IMR-90 (cell line): ENCODE data around the gene AOPEP. TPM values are rescaled to one million over a fixed set of nuclear protein-coding genes. Genes with fewer than 3 reads are reported as not detected.

ENCODE experiments used
- ATAC-seq: fragments of 200-7000 bp; cut with Tn5 transposase; 2 replicates; pipeline ENCODE4 v1.9.1; 2020; ENCODE audit warnings: low read depth, mild to moderate bottlenecking, moderate library complexity
- BruUV-seq: library from RNA; stranded (reverse); fragments of 400-500 nt; replicated peaks from 2 replicates; lab custom pipeline; 2021; lab: Mats Ljungman, UMichigan
- CTCF ChIA-PET: fragments of 300-600 bp; formaldehyde crosslinking; extraction: SDS; loops from one replicate; lab custom pipeline; 2021; ENCODE audit warnings: antibody characterized with exemption; lab: Yijun Ruan, JAX
- POLR2A ChIA-PET: fragments of 300-600 bp; sonication (Branson Sonifier 250); formaldehyde crosslinking; loops from one replicate; lab custom pipeline; 2022; ENCODE audit warnings: antibody characterized with exemption; ENCODE audit not compliant: unreplicated experiment; lab: Charles Lee
- DNase-seq: peaks from one replicate; pipeline ENCODE4 v3.0.0; 2013
- H2AFZ ChIP-seq: replicated peaks from 2 replicates; pipeline ENCODE3; 2013; ENCODE audit warnings: low read length, mild to moderate bottlenecking; ENCODE audit not compliant: poor library complexity
- H2AK5ac ChIP-seq: 2 replicates; pipeline ENCODE4 v1.6.1; 2013; ENCODE audit warnings: low read depth, low read length, inconsistent platforms
- H2AK9ac ChIP-seq: replicated peaks from 2 replicates; pipeline ENCODE3; 2013; ENCODE audit warnings: mild to moderate bottlenecking, low read depth, low read length, moderate library complexity; ENCODE audit not compliant: poor library complexity
- H2BK120ac ChIP-seq: 2 replicates; pipeline ENCODE4 v1.6.1; 2013; ENCODE audit warnings: low read depth, low read length, inconsistent platforms
- H2BK15ac ChIP-seq: 3 replicates; pipeline ENCODE4 v1.6.1; 2013; ENCODE audit warnings: low read depth, low read length, inconsistent platforms
- H2BK20ac ChIP-seq: 2 replicates; pipeline ENCODE4 v1.6.1; 2013; ENCODE audit warnings: low read depth, mild to moderate bottlenecking, inconsistent platforms, low read length, moderate library complexity
- H2BK5ac ChIP-seq: 2 replicates; pipeline ENCODE4 v1.6.1; 2013; ENCODE audit warnings: mild to moderate bottlenecking, low read depth, low read length, inconsistent platforms; ENCODE audit not compliant: poor library complexity, severe bottlenecking
- H3K14ac ChIP-seq: replicated peaks from 2 replicates; pipeline ENCODE4 v1.6.1; 2013; ENCODE audit warnings: low read depth, low read length, inconsistent platforms
- H3K18ac ChIP-seq: 2 replicates; pipeline ENCODE4 v1.6.1; 2013; ENCODE audit warnings: low read depth, low read length, control low read depth
- H3K23ac ChIP-seq: 2 replicates; pipeline ENCODE4 v1.6.1; 2013; ENCODE audit warnings: low read depth, low read length, inconsistent platforms
- H3K27ac ChIP-seq: 2 replicates; pipeline ENCODE4 v1.5.1; 2013; ENCODE audit warnings: mild to moderate bottlenecking, control low read depth, low read length; ENCODE audit not compliant: insufficient read depth
- H3K27me3 ChIP-seq: 2 replicates; pipeline ENCODE4 v1.6.1; 2013; ENCODE audit warnings: low read length; ENCODE audit not compliant: control insufficient read depth, insufficient read depth
- H3K36me3 ChIP-seq: 2 replicates; pipeline ENCODE4 v1.6.1; 2013; ENCODE audit warnings: low read length, mixed read lengths; ENCODE audit not compliant: control insufficient read depth, insufficient read depth
- H3K4ac ChIP-seq: 2 replicates; pipeline ENCODE4 v1.6.1; 2013; ENCODE audit warnings: low read depth, low read length, inconsistent platforms
- H3K4me1 ChIP-seq: 2 replicates; pipeline ENCODE4 v1.6.1; 2013; ENCODE audit warnings: low read length, mixed read lengths; ENCODE audit not compliant: control insufficient read depth, insufficient read depth
- H3K4me2 ChIP-seq: 2 replicates; pipeline ENCODE4 v1.6.1; 2013; ENCODE audit warnings: low read depth, mild to moderate bottlenecking, control low read depth, low read length, moderate library complexity
- H3K4me3 ChIP-seq: 2 replicates; pipeline ENCODE4 v1.5.1; 2013; ENCODE audit warnings: low read depth, mild to moderate bottlenecking, control low read depth, low read length, moderate library complexity; ENCODE audit not compliant: insufficient read depth
- H3K56ac ChIP-seq: 2 replicates; pipeline ENCODE4 v1.6.1; 2013; ENCODE audit warnings: low read length, inconsistent platforms; ENCODE audit not compliant: insufficient read depth; ENCODE audit errors: extremely low read depth
- H3K79me1 ChIP-seq, 2 experiments: 2 replicates each; pipeline ENCODE4 v1.6.1; 2013; ENCODE audit warnings: low read length in 2 of 2, inconsistent platforms in 1 of 2, low read depth in 1 of 2
- H3K9ac ChIP-seq: 2 replicates; pipeline ENCODE4 v1.6.1; 2013; ENCODE audit warnings: low read depth, low read length, control low read depth
- H3K9me1 ChIP-seq: 2 replicates; pipeline ENCODE4 v1.6.1; 2013; ENCODE audit warnings: low read length, inconsistent platforms; ENCODE audit not compliant: insufficient read depth
- H3K9me3 ChIP-seq: 2 replicates; pipeline ENCODE4 v1.6.1; 2013; ENCODE audit warnings: low read length; ENCODE audit not compliant: control insufficient read depth, insufficient read depth
- H4K20me1 ChIP-seq: 2 replicates; pipeline ENCODE4 v1.6.1; 2013; ENCODE audit warnings: low read length, inconsistent platforms; ENCODE audit not compliant: insufficient read depth
- H4K5ac ChIP-seq: 2 replicates; pipeline ENCODE4 v1.6.1; 2013; ENCODE audit warnings: mild to moderate bottlenecking, low read depth, low read length, control low read depth
- H4K8ac ChIP-seq, 2 experiments: 2 replicates each; pipeline ENCODE4 v1.6.1; 2013; ENCODE audit warnings: low read depth in 2 of 2, low read length in 2 of 2, control low read depth in 1 of 2, inconsistent platforms in 1 of 2
- H4K91ac ChIP-seq: 2 replicates; pipeline ENCODE4 v1.6.1; 2013; ENCODE audit warnings: low read depth, low read length, inconsistent platforms; ENCODE audit not compliant: insufficient read depth
- CEBPB ChIP-seq: IDR thresholded peaks from 2 replicates; pipeline ENCODE4 v1.6.1; 2012; ENCODE audit warnings: low read depth, low read length, improper control_type of control experiment
- FOS ChIP-seq: fragments of 150-350 bp; IDR thresholded peaks from 2 replicates; pipeline ENCODE4 v1.6.1; 2016; ENCODE audit warnings: low read depth, low read length
- MAZ ChIP-seq: IDR thresholded peaks from 2 replicates; pipeline ENCODE4 v1.6.1; 2012; ENCODE audit warnings: low read depth, mild to moderate bottlenecking, low read length, improper control_type of control experiment, moderate library complexity, borderline replicate concordance
- MXI1 ChIP-seq: IDR thresholded peaks from 2 replicates; pipeline ENCODE4 v1.6.1; 2012; ENCODE audit warnings: low read depth, mild to moderate bottlenecking, low read length, moderate library complexity, borderline replicate concordance
- WGBS, 2 experiments: methylation state at CpG; one replicate each; pipeline versions ENCODE4 v1.1.5 to v1.1.7; 2013; ENCODE audit warnings: missing lambda C conversion rate in 2 of 2; ENCODE audit not compliant: insufficient read length in 1 of 2; ENCODE audit errors: extremely low coverage in 2 of 2; 5-methylcytosine and 5-hydroxymethylcytosine counted together
- dilution Hi-C: fragments of 300-500 bp; cut with HindIII; formaldehyde crosslinking; loops from one replicate; pipeline ENCODE4 v1.14.3; 2018; ENCODE audit warnings: low sequenced_read_pairs; ENCODE audit not compliant: unreplicated experiment
- in situ Hi-C: fragments of 300-500 bp; cut with MboI; formaldehyde crosslinking; loops from 3 replicates; pipeline ENCODE4 v1.14.3; 2019; ENCODE audit warnings: low sequenced_read_pairs, inconsistent platforms, mixed read lengths
- intact Hi-C: fragments of 100-400 bp; cut with micrococcal nuclease; formaldehyde crosslinking; loops from 2 replicates; pipeline ENCODE4 v1.10.0; 2022
- polyA plus RNA-seq, 3 experiments: library from polyadenylated mRNA; depleted of rRNA; stranded (reverse); fragments of >200 nt; gene quantifications; 2 replicates each; pipeline ENCODE4 v1.2.3, GENCODE V29; 2012; ENCODE audit warnings: low replicate concordance in 1 of 3
- total RNA-seq: library from RNA; depleted of rRNA; stranded (reverse); fragments of >200 nt; gene quantifications from 2 replicates; pipeline ENCODE4 v1.2.3, GENCODE V29; 2012

Gene AOPEP
- total and polyA plus RNA-seq, 2 of the 4 experiments (the other 2 are of a cell fraction) = 34.9 to 38.7 TPM

GRCh38 chr9:94825611-94825958 lies 99.1 kb downstream of the AOPEP start:
- Histone ChIP-seq H3K4me3 (no peak overlapping the region), H3K18ac (no peak overlapping the region), H3K27ac (no peak overlapping the region), H4K91ac (no peak overlapping the region), H3K56ac (no peak overlapping the region), H3K9me3 (no peaks in the 10 kb centered on the region), H4K5ac (no peak overlapping the region), H3K9me1 (peaks cover 7% of the 10 kb centered on the region; the same call in 1 of the 2 replicates), H3K36me3 (peaks cover 5% of the 10 kb centered on the region), H2BK120ac (no peak overlapping the region), H4K20me1 (peaks cover 9% of the 10 kb centered on the region; the same call in 1 of the 2 replicates), H3K14ac (no peak overlapping the region), H3K9ac (no peak overlapping the region), H3K4me1 (peaks cover 11% of the 10 kb centered on the region), H3K4me2 (no peak overlapping the region), H2BK15ac (no peak overlapping the region), H3K23ac (no peak overlapping the region), H2AK5ac (no peak overlapping the region), H2AK9ac (no peak overlapping the region), H2BK5ac (no peak overlapping the region), H4K8ac (no peak overlapping the region), H3K4ac (no peak overlapping the region), H2AFZ (no peak overlapping the region), H3K79me1 (peaks cover 0 to 3% of the 10 kb centered on the region in 2 experiments; a peak in 1 of 4 replicates), H2BK20ac (no peak overlapping the region), H3K27me3 (no peaks in the 10 kb centered on the region)
- no peak for TF ChIP-seq MAZ
- TF ChIP-seq CEBPB = no peak
- TF ChIP-seq MXI1 = no peak
- no peak for TF ChIP-seq FOS
- ATAC-seq (no peak), DNase-seq (no peak)
- POLR2A ChIA-PET = no interaction called here
- intact Hi-C loops = no loop called here
- in situ Hi-C loops = no loop called here
- WGBS, 2 experiments = no CpG with 5 or more reads among the region's 4 CpGs
- dilution Hi-C loops = no loop called here
- CTCF ChIA-PET = interaction anchor here (0.6 to 1.4 kb wide), 3 partner anchors 29 to 60 kb away, joined by 3 read pairs; no protein-coding TSS in a partner anchor
- no TSS peak for BruUV-seq
